Measurements from ENCODE around the gene SMC4.
"Not testable (repeated sequence)": the region's sequence is repeated elsewhere in the genome, so short reads cannot be mapped to it uniquely, and the experiment has no call there.

SMC4 gene

DNA sequence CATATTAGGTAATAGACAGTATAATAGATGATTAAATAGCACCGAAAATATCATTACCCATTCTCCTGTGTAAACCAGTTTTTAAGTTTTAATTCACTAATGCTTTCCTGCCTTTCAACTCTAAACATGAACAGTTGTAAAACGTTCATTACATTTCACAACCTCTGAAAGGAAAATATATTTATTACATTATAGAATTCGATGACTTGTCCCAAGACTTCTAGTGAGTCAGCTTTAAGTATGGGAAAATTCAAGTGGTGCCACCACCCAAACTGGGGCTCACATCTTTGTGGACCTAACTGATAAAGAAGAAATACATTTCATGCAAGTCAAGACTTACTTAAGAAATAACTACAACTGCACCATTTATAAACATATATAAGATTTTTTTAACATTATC is 48.1 kb downstream of the SMC4 start:
- peak; percentile 60 for DNase-seq

DNA sequence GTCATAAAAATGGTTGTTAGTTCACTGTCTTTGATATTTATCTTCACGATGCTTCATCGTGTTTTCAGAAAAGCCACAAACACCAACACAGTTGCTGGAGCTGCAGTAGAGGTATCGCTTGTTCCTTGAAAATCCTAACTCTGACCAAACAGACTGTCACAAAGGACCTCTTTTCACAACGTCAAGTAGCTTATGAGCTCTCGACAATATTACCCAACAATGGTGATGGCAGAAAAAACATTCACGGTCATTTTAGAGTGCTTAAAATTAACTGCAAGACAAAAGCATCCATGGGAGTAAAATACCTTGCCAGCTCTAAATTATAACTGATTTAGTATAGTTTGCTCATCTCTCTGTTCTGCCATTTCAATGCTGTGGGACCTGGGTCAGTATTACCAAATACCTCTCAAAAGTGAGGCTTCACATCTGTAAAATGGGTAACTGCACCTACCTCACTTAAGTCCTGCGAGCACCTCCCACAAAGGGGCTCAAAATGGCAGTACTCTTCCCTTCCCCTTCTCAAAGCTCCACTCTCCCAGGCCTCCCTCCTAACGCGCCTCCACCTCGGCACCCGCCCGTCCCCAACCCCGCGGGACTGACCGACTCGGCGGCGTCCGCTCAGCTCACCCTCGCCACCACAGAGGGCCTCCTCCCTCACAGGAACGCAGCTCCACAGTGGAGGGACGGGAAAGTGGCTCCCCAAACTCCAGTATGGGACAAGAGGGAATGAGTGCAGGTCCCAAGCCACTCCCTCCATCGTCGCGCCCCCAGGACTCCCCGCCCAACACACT is 49.6 kb downstream of the SMC4 start:
- no peak for DNase-seq

DNA sequence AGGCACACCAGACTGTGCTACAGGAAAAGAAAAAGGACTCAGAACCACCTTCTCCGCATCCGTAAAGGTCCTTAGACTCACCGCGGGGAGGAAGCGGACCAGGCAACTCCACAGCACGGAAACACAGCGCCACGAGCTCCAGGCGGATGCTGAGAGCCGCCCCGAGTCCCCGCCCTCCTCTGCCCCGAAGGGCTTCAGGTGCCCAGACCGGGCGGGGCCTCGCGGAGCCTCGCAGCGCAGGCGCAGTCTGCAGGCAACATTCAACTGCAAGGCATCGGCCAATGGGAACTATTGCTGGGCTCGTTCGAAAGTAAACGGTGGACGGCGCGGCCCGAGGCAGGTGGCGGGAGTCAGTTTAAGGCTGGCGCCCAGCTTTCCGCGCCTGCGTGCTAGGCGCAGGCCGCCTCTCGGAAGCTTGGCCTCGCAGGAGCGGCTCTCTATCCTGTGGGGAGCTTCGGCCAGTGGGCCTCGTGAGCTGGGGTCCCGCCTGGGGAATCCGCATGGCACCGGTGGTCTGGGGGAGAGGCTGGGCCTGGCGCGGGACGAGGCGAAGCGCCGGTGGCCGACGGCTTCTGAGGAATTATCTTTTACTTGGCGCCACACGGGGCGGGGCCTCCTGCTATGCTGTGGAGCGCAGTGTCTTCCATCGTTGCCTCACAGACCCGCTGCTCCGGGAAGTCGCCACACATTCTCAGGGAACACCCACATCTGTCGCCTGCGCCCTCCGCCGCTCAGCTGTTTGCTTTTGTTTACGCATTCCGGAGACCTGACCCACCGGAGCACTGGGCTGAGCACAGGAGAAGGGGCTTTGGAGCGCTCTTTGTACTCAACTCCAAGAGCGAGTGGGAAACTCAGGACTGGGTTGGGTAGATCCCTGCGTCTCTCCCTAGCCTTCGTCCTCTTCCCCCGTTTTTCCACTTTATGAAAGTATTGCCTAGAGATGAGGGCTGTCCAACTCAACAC is 50.5 kb downstream of the SMC4 start, which contains the start of gene TRIM59:
TRIM59 (minus strand) TSS at position 151 of the 963 bp plus-strand sequence. CDS start 10,603 bp downstream, outside the sequence.
- peak; percentile 99 for DNase-seq

DNA sequence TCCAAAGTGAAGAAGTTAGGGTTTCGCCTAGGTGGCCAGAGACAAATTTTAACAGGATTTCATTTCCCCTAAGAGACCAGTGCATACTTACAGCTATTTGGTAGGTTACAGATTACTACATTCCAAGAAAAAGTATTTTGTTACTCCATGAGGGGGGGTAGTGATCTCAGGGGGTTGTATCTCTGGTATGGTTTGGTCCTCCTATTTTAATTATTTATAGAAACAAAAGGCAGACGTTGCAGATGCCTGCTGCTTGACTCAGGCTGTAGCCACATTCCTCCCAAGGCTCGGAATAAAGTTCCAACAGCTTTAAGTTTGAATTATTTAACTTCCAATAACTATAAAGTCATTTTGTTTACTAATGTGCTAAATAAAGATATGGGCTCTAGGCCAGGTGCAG is 51.4 kb downstream of the SMC4 start:
- peak; percentile 90 for DNase-seq

DNA sequence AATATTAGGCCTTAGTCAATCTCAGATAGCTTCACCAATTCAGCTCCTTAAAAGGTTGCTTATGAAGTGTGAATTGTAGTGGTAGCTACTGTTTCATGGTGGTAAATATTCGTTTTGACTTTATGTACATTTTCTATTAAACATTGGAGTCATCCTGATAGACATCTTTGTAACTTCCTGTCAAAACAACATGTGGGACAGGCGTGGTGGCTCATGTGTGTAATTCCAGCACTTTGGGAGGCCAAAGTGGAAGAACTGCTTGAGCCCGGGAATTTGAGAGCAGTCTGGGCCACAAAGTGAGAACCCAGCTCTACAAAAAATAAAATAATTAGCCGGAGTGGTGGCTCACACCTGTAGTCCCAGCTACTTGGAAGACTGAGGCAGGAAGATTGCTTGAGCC is 52.2 kb downstream of the SMC4 start:
- peak; percentile 23 for DNase-seq

DNA sequence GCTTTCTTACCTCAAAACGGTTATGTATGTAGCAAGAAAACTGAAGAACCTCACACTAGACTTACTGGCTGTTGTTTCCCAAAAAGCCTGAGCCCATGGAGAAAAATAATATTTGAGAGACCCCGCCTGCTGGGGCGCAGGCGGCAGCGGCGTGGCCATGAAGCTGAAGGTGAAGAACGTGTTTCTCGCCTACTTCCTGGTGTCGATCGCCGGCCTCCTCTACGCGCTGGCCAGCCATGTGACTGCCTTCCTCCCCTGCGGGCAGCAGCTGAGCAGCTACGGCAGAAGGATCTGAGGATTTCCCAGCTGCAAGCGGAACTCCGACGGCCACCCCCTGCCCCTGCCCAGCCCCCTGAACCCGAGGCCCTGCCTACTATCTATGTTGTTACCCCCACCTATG is 52.8 kb downstream of the SMC4 start:
- not testable (repeated sequence) for DNase-seq

DNA sequence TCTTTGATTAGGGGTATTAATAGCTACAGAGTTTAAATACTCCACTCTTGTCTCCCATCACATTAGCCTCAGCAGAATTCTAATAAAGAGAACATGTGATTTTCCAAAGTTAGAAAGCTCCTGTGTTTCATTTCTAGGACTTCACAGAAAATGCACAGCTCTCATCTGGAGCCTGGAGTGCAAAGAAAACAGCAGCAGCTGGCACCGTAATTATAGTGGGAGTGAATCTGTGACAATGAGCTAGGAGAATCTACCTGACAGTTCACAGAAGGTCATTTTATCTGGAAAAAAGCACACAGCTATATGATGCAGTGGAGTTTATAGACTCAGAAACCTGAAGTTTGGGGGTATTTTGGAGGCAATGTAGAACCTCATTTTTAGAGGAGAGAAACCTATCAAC is 55.5 kb downstream of the SMC4 start:
- no peak for DNase-seq

DNA sequence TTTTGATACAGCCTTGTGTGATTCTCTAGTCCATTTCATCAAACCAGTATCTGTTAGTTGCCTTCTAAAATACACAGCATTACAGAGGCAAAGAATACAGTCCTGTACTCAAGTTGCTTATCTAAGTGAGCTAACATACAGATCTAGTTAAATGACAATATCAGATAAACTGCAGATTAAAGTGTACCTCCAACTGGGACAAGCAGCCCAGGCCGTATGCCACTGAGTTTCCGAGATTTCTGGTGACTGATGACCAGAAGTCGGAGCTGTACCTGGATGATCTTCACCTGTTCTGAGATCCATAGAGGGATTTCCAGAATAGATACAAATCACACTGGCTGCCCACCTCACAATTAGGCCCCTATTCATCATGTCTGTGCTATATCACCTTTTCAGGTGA is 56.4 kb downstream of the SMC4 start:
- no peak for DNase-seq

DNA sequence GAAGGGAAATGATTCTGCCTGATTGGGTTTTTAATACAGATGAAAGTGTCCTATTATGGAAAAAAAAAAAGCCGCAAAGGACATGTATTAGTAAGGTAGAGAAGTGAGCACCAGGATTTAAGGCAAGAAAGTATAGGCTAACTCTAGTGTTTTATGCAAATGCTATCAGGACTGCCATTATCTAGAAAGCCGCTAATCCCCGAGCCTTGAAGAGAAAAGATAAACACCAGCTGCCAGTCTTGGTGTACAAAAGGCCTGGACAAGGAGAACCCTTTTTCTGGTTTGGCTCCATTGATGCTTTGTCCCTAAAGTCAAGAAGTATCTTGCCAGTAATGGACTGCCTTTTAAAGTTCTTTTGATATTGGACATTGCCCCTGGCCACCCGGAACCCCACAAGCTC is 58.7 kb downstream of the SMC4 start:
- DNase-seq: no peak

DNA sequence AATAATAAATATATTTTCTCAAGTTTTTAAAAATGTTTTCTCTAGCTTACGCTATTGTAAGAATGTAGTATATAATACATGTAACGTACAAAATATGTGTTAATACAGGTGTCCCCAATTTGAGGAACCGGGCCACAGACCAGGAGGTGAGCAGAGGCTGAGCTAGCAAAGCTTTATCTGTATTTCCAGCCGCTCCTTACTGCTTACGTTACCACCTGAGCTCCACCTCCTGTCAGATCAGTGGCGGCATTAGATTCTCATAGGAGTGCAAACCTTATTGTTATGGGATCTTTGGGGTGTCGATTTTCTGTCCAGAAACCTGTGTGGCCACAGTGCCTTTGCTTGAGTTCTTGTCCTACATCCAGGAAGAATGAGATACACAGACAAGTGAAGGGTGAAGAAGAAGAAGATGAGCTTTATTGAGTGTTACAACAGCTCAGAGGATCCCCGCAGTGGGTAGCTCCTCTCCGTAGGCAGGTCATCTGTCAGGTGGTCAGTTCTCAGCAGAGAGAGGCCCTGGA is 60.1 kb downstream of the SMC4 start:
- DNase-seq: no peak

DNA sequence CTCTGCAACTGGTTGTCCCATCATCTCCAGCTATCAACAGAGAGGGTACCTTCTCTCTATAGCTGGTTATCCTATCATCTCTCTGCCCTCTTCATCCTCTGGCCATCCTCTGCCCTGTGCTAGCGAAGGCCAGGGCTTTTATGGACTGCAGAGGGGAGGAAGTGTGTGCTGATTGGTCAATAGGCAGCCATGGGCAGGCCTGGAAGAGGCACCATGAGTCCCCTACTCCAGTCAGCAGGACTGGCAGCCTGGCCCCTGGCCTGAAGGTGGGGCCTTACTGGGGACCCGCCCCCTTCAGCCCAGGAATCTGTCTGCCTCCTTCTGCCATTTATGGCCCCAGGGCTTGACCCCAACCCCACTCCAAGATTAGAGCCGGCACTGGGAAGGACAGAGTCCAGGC is 60.6 kb downstream of the SMC4 start:
- DNase-seq: no peak

DNA sequence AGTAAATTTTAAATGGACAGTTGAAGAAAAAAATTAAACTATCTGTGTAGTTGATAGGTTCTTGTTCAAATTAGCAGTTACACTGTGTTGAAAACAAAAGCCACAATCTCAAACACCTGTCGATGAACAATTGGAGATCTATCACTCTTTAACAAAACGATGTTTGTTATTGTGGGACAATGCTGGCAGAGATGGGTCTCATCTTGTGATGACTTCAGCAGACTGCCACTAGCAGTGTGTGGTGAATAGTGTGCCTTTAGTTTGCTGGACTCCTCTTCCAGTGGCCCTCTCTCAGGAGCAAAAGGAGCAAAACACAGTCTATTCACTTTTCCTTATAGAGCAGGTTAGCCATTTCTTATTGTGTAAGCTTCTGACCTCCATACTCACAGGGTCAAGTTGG is 64.9 kb downstream of the SMC4 start:
- DNase-seq: no peak

DNA sequence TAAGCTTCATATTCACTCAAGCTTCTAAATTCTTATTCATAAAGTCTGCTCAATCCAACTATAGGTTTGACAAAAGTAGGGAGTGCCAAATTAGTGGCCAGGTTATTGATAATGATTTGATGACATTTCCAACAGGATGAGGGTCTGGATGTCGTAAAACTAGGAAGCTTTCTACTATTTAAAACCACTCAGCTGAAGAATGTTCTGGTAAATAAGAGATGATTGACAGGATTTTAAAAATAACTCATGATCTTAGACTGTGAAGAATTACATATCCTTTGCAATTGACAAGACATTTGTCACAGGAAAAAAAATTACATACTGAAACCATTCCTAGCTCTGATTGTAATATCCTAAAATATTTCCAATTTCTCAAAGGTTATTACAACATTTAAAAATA is 65.5 kb downstream of the SMC4 start:
- DNase-seq: no peak

DNA sequence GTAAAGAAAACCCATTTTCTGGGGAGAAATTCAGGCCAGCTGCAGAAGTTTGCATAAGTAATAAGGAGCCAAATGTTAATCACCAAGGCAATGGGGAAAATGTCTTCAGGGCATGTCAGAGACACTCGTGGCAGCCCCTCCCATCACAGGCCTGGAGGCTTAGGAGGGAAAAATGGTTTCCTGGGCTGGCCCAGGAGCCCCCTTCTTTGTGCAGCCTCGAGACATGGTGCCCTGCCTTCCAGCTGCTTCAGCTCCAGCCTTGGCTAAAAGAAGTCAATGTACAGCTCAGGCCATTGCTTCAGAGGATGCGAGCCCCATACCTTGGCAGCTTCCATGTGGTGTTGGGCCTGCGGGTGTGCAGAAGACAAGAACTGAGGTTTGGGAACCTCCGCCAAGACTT is 70.7 kb downstream of the SMC4 start:
- no peak for DNase-seq

DNA sequence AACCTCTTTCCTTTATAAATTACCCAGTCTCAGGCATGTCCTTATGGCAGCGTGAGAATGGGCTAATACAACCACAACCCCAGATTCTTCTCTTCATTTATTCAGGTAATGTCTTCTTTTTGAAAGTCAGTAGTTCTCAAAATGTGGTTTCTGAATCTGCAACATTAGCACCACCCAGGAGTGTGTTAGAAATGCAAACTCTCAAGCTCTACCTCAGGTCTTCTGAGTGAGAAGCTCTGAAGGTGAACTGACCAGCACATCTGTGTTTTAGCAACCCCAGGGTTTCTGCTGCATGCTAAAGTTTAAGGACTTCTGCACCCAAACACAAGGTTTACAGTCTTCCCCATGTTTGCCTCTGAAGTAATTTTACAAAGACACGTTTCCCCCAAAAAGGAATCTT is 72.4 kb downstream of the SMC4 start:
- no peak for DNase-seq

DNA sequence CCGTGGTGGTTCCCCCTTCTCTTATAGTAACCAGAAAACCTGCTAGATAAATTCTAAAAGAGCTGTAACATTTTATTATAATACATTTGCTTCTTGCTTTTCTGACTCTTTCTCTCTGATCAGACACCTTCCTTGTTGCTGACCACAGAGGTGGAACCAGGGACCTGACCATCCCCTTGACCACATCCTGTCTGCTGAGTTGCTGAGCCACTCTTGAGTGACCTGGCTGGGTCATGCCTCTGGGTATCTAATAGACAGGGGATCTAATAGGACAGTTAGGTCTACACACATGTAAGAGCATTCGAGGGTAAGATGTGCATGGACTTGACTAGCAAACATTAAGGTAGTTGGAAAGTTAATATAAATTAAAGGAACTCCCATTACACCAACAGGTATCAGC is 72.9 kb downstream of the SMC4 start:
- no peak for DNase-seq

DNA sequence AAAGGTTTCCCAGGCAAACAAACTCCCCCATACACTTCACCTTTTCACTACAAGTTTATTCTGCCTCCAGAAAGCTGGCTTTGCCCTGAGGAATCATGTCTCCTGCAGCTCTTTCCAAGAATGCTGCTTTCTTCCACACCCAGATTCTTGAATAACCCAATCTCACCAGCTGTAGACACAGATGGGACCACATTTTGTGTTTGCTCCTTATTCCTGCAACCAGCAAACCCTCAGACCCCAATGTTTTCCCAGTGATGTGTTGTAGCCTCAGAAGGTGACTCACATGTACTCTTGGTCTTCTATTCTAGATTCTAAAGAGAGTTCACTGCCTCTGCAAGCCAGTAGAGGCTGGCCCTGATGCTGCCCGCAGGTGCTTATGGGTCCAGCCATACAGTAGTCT is 73.8 kb downstream of the SMC4 start:
- DNase-seq: peak; percentile 96

DNA sequence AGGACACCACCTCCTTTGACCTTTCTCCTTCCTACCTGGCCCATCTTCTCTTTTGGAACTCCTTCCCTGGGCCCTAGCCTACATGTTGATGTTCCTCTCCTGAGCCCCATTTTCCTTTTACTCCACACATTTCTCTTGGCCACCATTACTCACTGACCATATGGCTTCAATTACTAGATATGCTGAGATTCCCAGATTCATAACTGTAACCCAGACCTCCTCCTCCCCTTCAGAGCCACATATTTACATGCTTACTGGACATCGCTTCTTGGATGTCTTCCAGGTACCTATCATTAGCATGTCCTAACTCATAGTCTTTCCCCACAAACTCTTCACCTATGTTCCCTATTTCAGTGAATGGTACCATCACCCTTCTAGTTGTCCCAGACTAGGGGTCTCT is 74.5 kb downstream of the SMC4 start:
- peak; percentile 98 for DNase-seq

DNA sequence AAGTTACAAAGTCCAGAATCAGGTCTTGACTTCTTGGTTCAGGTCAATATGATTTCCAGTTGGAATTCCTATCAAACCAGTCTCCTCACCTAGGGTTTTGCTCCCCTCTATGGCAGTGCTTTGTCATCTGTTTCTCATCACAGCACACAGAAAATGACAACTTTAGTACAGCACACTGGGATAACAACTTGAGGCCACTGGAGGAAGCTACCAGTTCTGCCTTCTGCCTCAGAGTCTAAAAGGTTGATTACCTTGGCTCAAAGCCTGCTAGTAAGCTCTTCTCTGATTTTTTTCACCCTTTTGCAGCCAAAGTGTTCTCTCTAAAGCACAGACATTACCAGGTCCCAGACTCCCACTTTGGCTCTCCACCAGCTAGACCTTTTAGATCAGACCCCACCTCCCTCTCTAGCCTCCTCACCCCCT is 75.0 kb downstream of the SMC4 start:
- peak; percentile 22 for DNase-seq

DNA sequence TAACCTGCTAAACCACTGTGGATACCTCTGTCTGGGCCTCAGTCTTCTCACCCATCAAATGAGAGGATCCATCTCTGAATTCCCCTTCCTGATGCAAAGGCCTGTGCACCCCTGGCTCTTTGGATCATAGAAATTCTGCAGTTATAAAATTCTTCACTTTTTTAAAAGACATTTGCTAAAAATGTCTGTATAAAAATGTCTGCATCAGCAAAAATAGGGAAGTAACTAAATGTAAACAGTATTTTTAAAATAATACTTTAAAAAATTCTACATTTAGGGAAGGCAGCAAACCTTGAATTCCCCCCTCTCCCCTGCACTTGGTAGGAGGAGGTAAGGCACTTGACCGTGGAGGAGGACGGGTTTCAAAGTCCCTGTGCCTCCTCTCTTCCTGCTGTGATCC is 75.7 kb downstream of the SMC4 start:
- DNase-seq: no peak

DNA sequence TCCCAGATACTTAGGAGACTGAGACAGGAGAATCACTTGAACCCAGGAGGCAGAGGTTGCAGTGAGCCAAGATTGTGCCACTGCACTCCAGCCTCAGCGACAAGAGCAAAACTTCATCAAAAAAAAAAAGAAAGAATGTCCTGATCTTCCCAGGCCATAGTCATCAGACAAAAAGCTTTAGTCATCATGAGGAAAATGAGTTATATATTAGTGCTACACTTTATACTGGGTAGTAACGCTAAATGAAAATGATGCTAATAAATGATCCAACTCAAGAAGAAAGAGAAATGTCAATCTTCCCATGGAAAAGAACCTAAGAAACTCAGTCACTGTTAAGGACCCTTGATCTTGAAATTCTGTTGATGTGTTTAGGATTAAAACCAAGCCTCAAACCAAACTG is 76.4 kb downstream of the SMC4 start:
- DNase-seq: no peak

DNA sequence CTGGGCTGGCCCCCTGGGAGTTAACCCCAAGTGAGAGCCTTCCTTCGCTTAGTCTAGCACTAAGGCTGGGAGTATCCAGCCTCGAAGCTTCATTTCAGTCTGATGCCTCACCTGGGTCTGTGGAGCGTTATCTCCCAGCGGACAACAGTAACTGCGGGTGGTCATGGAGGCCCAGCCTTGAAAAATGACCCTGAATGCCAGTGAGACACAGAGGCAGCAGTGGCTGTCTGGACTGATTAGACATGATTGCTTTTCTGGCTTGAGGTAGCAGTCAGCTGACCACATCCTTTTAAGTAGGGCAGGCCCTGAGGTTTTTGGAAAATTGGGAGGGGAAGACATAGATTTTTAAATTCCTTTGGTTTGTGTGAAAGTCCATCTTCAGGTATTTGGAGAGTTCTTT is 78.3 kb downstream of the SMC4 start:
- DNase-seq: no peak

DNA sequence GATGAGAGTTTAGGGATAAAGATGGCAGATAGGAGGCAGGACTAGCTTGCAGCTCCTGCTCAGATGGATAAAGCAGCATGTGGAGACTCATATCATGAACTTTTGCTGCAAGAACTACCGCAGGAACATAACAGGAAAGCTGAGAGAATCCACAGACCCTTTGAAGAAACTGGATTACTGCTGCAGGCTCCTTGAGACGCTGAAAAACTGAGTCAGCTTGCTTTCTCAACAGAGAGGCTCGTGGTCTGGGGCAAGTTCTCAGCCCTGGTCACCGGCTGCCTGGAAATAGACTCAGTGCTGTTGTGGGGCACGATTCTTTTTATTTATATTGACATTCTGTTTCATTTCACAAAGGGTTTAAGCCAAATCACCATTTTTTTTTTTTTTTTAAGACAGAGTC is 78.9 kb downstream of the SMC4 start:
- DNase-seq: peak; percentile 33

DNA sequence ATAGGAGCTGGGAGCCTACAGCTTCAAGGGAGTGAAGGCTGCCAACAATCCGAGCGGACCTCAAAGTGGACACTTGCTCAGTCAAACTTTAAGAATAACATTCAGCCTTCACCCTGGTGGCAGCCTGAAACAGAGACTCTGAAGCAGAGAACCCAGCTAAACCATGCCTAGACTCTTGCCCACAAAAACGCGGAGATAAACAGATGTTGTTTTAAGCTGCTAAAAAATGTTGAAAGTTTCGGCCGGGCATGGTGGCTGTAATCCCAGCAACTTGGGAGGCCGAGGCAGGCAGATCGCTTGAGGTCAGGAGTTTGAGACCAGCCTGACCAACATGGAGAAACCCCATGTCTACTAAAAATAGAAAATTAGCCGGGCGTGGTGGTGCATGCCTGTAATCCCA is 79.9 kb downstream of the SMC4 start:
- DNase-seq: no peak
